Activated naive CD4-positive, alpha-beta T cell treated with anti-CD3 and anti-CD28 coated beads, Interleukin-2, amount 50 U/mL, for 24 hours (primary cell): ENCODE data around the gene LAMA3.

Source experiments
- H3K27ac Mint-ChIP-seq: one replicate; pipeline ENCODE4 v1.8.0; 2021; ENCODE audit warnings: mild to moderate bottlenecking, mixed read lengths
- H3K27me3 Mint-ChIP-seq: one replicate; pipeline ENCODE4 v1.8.0; 2021; ENCODE audit warnings: mixed read lengths
- H3K36me3 Mint-ChIP-seq: one replicate; pipeline ENCODE4 v1.8.0; 2021; ENCODE audit warnings: mixed read lengths
- H3K4me1 Mint-ChIP-seq: one replicate; pipeline ENCODE4 v1.8.0; 2021; ENCODE audit warnings: mixed read lengths
- H3K4me3 Mint-ChIP-seq: one replicate; pipeline ENCODE4 v1.8.0; 2021; ENCODE audit warnings: mild to moderate bottlenecking, mixed read lengths
- H3K9me3 Mint-ChIP-seq: one replicate; pipeline ENCODE4 v1.8.0; 2021; ENCODE audit warnings: mixed read lengths

The LAMA3 gene

GRCh38 chr18:23824669-23825068 lies 135.4 kb downstream of the LAMA3 start:
- Mint-ChIP-seq H3K27ac (no peak overlapping the region), H3K4me1 (peaks cover 43% of the 10 kb centered on the region), H3K4me3 (no peak overlapping the region)

GRCh38 chr18:23825496-23825895 lies 136.2 kb downstream of the LAMA3 start:
- Mint-ChIP-seq H3K27ac (no peak overlapping the region), H3K4me1 (peaks cover 43% of the 10 kb centered on the region), H3K36me3 (no peaks in the 10 kb centered on the region), H3K4me3 (no peak overlapping the region), H3K27me3 (no peaks in the 10 kb centered on the region), H3K9me3 (no peaks in the 10 kb centered on the region)

More at GRCh38 chr18:23824669-23825068, 135.4 kb downstream of the LAMA3 start:
- no peaks in the 10 kb centered on the region for H3K27me3 Mint-ChIP-seq
- H3K9me3 Mint-ChIP-seq: no peaks in the 10 kb centered on the region
- H3K36me3 Mint-ChIP-seq: no peaks in the 10 kb centered on the region

GRCh38 chr18:23825978-23826405 lies 136.7 kb downstream of the LAMA3 start:
- Mint-ChIP-seq H3K4me1 (peaks cover 43% of the 10 kb centered on the region), H3K4me3 (no peak overlapping the region), H3K36me3 (no peaks in the 10 kb centered on the region), H3K27ac (no peak overlapping the region), H3K9me3 (no peaks in the 10 kb centered on the region), H3K27me3 (no peaks in the 10 kb centered on the region)

GRCh38 chr18:23826850-23827620 lies 137.8 kb downstream of the LAMA3 start:
- no peak overlapping the region for H3K4me3 Mint-ChIP-seq
- H3K36me3 Mint-ChIP-seq: no peaks in the 10 kb centered on the region
- H3K27ac Mint-ChIP-seq: no peak overlapping the region
- no peaks in the 10 kb centered on the region for H3K27me3 Mint-ChIP-seq
- H3K4me1 Mint-ChIP-seq: peaks cover 43% of the 10 kb centered on the region
- no peaks in the 10 kb centered on the region for H3K9me3 Mint-ChIP-seq

GRCh38 chr18:23827681-23828080 lies 138.4 kb downstream of the LAMA3 start:
- peaks cover 43% of the 10 kb centered on the region for H3K4me1 Mint-ChIP-seq
- H3K9me3 Mint-ChIP-seq: no peaks in the 10 kb centered on the region
- H3K27ac Mint-ChIP-seq: no peak overlapping the region
- no peak overlapping the region for H3K4me3 Mint-ChIP-seq
- no peaks in the 10 kb centered on the region for H3K27me3 Mint-ChIP-seq
- H3K36me3 Mint-ChIP-seq: no peaks in the 10 kb centered on the region

GRCh38 chr18:23828426-23828825 lies 139.2 kb downstream of the LAMA3 start:
- no peaks in the 10 kb centered on the region for H3K27me3 Mint-ChIP-seq
- H3K27ac Mint-ChIP-seq: no peak overlapping the region
- H3K36me3 Mint-ChIP-seq: no peaks in the 10 kb centered on the region
- H3K4me3 Mint-ChIP-seq: no peak overlapping the region
- peaks cover 43% of the 10 kb centered on the region for H3K4me1 Mint-ChIP-seq
- H3K9me3 Mint-ChIP-seq: no peaks in the 10 kb centered on the region

GRCh38 chr18:23832911-23833310 lies 143.7 kb downstream of the LAMA3 start:
- Mint-ChIP-seq H3K27me3 (no peaks in the 10 kb centered on the region), H3K36me3 (no peaks in the 10 kb centered on the region), H3K9me3 (no peaks in the 10 kb centered on the region), H3K27ac (no peak overlapping the region), H3K4me3 (no peak overlapping the region), H3K4me1 (peaks cover 14% of the 10 kb centered on the region)

GRCh38 chr18:23833714-23834113 lies 144.5 kb downstream of the LAMA3 start:
- Mint-ChIP-seq H3K27me3 (no peaks in the 10 kb centered on the region), H3K27ac (no peak overlapping the region), H3K9me3 (no peaks in the 10 kb centered on the region), H3K4me3 (no peak overlapping the region), H3K36me3 (no peaks in the 10 kb centered on the region), H3K4me1 (peaks cover 6% of the 10 kb centered on the region)

GRCh38 chr18:23835091-23835490 lies 145.8 kb downstream of the LAMA3 start:
- Mint-ChIP-seq H3K27me3 (no peaks in the 10 kb centered on the region), H3K27ac (no peak overlapping the region), H3K4me1 (no peaks in the 10 kb centered on the region), H3K4me3 (no peak overlapping the region), H3K36me3 (no peaks in the 10 kb centered on the region), H3K9me3 (no peaks in the 10 kb centered on the region)

GRCh38 chr18:23835506-23835905 lies 146.3 kb downstream of the LAMA3 start:
- Mint-ChIP-seq H3K9me3 (no peaks in the 10 kb centered on the region), H3K4me1 (no peaks in the 10 kb centered on the region), H3K27me3 (no peaks in the 10 kb centered on the region), H3K27ac (no peak overlapping the region), H3K36me3 (no peaks in the 10 kb centered on the region), H3K4me3 (no peak overlapping the region)

- Mint-ChIP-seq H3K27me3 (no peaks in the 10 kb centered on the region), H3K4me3 (no peak overlapping the region), H3K36me3 (no peaks in the 10 kb centered on the region)
Measured at GRCh38 chr18:23837591-23837990, 148.3 kb downstream of the LAMA3 start.

GRCh38 chr18:23838233-23838632 lies 149.0 kb downstream of the LAMA3 start:
- no peak overlapping the region for H3K4me3 Mint-ChIP-seq
- H3K36me3 Mint-ChIP-seq: no peaks in the 10 kb centered on the region
- H3K9me3 Mint-ChIP-seq: no peaks in the 10 kb centered on the region
- no peaks in the 10 kb centered on the region for H3K27me3 Mint-ChIP-seq
- H3K27ac Mint-ChIP-seq: no peak overlapping the region
- H3K4me1 Mint-ChIP-seq: no peaks in the 10 kb centered on the region

More at GRCh38 chr18:23837591-23837990, 148.3 kb downstream of the LAMA3 start:
- H3K27ac Mint-ChIP-seq: no peak overlapping the region
- H3K9me3 Mint-ChIP-seq: no peaks in the 10 kb centered on the region
- no peaks in the 10 kb centered on the region for H3K4me1 Mint-ChIP-seq

GRCh38 chr18:23838801-23839366 lies 149.6 kb downstream of the LAMA3 start:
- Mint-ChIP-seq H3K27me3 (no peaks in the 10 kb centered on the region), H3K4me3 (no peak overlapping the region), H3K9me3 (no peaks in the 10 kb centered on the region), H3K4me1 (no peaks in the 10 kb centered on the region), H3K27ac (no peak overlapping the region), H3K36me3 (no peaks in the 10 kb centered on the region)

- no peaks in the 10 kb centered on the region for H3K27me3 Mint-ChIP-seq
- no peaks in the 10 kb centered on the region for H3K36me3 Mint-ChIP-seq
- no peaks in the 10 kb centered on the region for H3K9me3 Mint-ChIP-seq
- no peaks in the 10 kb centered on the region for H3K4me1 Mint-ChIP-seq
- no peak overlapping the region for H3K4me3 Mint-ChIP-seq
- H3K27ac Mint-ChIP-seq: no peak overlapping the region
Measured at GRCh38 chr18:23842305-23842704, 153.1 kb downstream of the LAMA3 start.

GRCh38 chr18:23844991-23845680 lies 155.9 kb downstream of the LAMA3 start:
- H3K27ac Mint-ChIP-seq: no peak overlapping the region
- no peaks in the 10 kb centered on the region for H3K27me3 Mint-ChIP-seq
- no peak overlapping the region for H3K4me3 Mint-ChIP-seq
- no peaks in the 10 kb centered on the region for H3K4me1 Mint-ChIP-seq
- H3K36me3 Mint-ChIP-seq: no peaks in the 10 kb centered on the region
- H3K9me3 Mint-ChIP-seq: no peaks in the 10 kb centered on the region

- Mint-ChIP-seq H3K36me3 (no peaks in the 10 kb centered on the region), H3K27me3 (no peaks in the 10 kb centered on the region), H3K4me3 (no peak overlapping the region), H3K4me1 (no peaks in the 10 kb centered on the region), H3K9me3 (no peaks in the 10 kb centered on the region), H3K27ac (no peak overlapping the region)
Measured at GRCh38 chr18:23845988-23846630, 156.9 kb downstream of the LAMA3 start.
